GM23248 (cell line): ENCODE measurements around the gene ZNF579.

ENCODE experiments used
- EZH2 ChIP-seq: fragments of 200-600 bp; sonication (generic); IDR thresholded peaks from 2 replicates; pipeline ENCODE4 v1.6.1; 2018; ENCODE audit warnings: antibody characterized with exemption, mild to moderate bottlenecking; ENCODE audit not compliant: insufficient read depth, poor library complexity, severe bottlenecking
- EZH2phosphoT487 ChIP-seq: fragments of 200-600 bp; sonication (generic); IDR thresholded peaks from 2 replicates; pipeline ENCODE4 v1.6.1; 2018; ENCODE audit warnings: antibody characterized with exemption, moderate library complexity, mild to moderate bottlenecking, low read depth; ENCODE audit not compliant: insufficient read depth

- TF ChIP-seq EZH2phosphoT487 (no peak), EZH2 (no peak)
These were observed 28.0 kb downstream of the ZNF579 start for GRCh38 chr19:55552620-55553019.
